ENCODE results near the gene SRSF3.

GRCh38 chr6:36604090-36605060, 10.2 kb downstream of the SRSF3 start:
- no peak for TF ChIP-seq POLR2A (IDR thresholded peaks at IDR 0.05)
- TF ChIP-seq CTCF (IDR thresholded peaks at IDR 0.05): no peak
- TF ChIP-seq EP300 (IDR thresholded peaks at IDR 0.05): no peak
- no peak for TF ChIP-seq POLR2AphosphoS5 (IDR thresholded peaks at IDR 0.05)

All from gastroesophageal sphincter (tissue), 3 donors.